GM12874 (cell line): ENCODE results near the gene GPR135.

ENCODE experiments used
- TF ChIP-seq, protein P1 (sequence below): IDR thresholded peaks from 2 replicates; pipeline ENCODE4 v1.5.1; 2011; ENCODE audit warnings: low read depth, mild to moderate bottlenecking, control low read depth, low read length, moderate library complexity; ENCODE audit not compliant: insufficient read depth

The GPR135 gene

DNA sequence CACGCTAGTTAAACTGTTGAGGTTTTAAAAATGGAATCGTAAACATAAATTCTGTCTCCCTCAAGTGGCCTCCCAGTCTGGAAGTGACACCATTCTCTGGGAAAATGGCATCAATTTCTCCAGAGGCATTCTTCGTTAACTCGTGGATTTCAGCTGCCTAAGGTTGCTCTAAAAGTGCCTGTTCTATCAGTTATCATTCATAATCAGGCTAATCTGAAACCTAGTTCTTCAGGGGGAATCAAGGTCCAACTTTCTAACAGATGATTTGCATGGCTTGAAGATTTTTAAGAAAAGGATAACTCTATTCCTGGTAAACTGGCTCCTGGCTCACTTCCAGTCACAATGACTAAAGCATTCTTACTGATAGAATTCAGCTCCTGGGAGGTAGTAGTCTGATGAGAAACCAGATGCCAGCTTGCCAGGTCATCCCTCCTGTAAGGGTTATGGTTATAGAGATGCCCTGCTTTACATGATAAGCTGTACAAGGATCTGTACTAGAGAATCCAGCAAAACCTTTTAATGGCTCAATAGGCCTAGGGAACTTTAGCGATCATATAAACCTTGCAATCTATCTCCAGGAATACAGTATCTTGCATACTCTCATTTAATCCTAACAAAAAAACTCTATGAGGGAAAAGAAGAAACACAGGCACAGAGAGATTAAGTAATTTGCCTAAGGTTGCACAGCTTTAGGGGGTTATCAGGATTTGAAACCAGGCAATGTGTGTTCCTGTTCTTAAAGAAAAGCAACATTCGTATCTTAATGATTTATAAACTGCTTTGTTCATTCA is 17.6 kb upstream of the GPR135 start:
- TF ChIP-seq, protein P1, sequence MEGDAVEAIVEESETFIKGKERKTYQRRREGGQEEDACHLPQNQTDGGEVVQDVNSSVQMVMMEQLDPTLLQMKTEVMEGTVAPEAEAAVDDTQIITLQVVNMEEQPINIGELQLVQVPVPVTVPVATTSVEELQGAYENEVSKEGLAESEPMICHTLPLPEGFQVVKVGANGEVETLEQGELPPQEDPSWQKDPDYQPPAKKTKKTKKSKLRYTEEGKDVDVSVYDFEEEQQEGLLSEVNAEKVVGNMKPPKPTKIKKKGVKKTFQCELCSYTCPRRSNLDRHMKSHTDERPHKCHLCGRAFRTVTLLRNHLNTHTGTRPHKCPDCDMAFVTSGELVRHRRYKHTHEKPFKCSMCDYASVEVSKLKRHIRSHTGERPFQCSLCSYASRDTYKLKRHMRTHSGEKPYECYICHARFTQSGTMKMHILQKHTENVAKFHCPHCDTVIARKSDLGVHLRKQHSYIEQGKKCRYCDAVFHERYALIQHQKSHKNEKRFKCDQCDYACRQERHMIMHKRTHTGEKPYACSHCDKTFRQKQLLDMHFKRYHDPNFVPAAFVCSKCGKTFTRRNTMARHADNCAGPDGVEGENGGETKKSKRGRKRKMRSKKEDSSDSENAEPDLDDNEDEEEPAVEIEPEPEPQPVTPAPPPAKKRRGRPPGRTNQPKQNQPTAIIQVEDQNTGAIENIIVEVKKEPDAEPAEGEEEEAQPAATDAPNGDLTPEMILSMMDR: no peak

GRCh38 chr14:59481871-59482540 is 16.8 kb upstream of the GPR135 start:
- TF ChIP-seq, protein P1: no peak

- TF ChIP-seq, protein P1: no peak
Measured at GRCh38 chr14:59481407-59481806, 16.2 kb upstream of the GPR135 start.

- TF ChIP-seq, protein P1: no peak
Measured at GRCh38 chr14:59480166-59480565, 15.0 kb upstream of the GPR135 start.

DNA sequence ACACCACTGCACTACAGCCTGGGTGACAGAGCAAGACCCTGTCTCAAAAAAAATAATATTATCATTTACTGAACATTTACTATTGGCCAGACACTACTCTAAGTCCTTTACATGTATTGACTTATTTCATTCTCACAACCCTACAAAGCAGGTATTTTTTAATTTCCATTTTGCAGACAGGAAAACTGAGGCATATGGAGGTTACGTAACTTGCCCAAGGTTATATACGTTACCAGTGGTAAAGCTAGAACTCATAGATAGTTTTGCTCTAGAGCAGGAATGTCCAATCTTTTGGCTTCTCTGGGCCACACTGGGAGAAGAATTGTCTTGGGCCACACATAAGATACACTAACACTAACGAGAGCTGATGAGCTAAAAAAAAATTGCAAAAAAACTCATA is 13.4 kb upstream of the GPR135 start:
- TF ChIP-seq, protein P1: no peak

DNA sequence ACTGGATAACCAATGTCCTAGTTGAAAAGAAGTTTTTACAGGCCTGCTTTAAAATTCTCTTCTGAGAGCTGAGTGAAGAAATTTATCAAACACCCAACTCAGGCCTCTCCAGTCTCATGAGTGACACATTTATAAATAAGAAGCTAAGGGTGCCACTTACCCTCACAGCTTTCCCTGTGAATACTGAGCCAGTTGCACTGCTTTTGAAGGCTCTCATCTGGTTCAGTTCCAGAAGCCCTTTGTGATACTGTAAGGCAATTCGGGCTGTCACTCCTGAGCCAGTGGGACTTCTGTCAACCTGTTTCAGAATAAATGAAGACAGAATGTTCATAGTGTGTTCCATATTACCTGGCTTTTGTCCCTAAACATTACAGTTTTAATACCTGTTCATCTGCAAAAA is 10.5 kb upstream of the GPR135 start:
- TF ChIP-seq, protein P1: no peak

- TF ChIP-seq, protein P1: no peak
Measured at GRCh38 chr14:59474172-59474571, 9.0 kb upstream of the GPR135 start.
